HepG2 (cell line): Measurements from ENCODE around the gene MEX3D. TPM values are rescaled to one million over a fixed set of nuclear protein-coding genes. Genes with fewer than 3 reads are reported as not detected.

Experiments
- ATAC-seq: fragments of 200-7000 bp; cut with Tn5 transposase; 3 replicates; pipeline ENCODE4 v1.9.1; 2020; ENCODE audit warnings: mild to moderate bottlenecking, moderate library complexity
- BruUV-seq: library from RNA; stranded (reverse); fragments of 400-500 nt; replicated peaks from 2 replicates; lab custom pipeline; 2021; lab: Mats Ljungman, UMichigan
- CTCF ChIA-PET: fragments of 300-600 bp; formaldehyde crosslinking; extraction: SDS; loops from one replicate; lab custom pipeline; 2021; ENCODE audit warnings: low total read pairs, inconsistent platforms, low intra/inter-chr PET ratio; lab: Yijun Ruan, JAX
- POLR2A ChIA-PET: fragments of 350-600 bp; sonication (Branson Sonifier 250); formaldehyde crosslinking; loops from one replicate; lab custom pipeline; 2020; ENCODE audit warnings: antibody characterized with exemption, inconsistent platforms; lab: Yijun Ruan, JAX
- DNase-seq: peaks from one replicate; pipeline ENCODE4 v3.0.0-alpha.2; 2015; ENCODE audit warnings: low spot score
- FAIRE-seq: peaks from 3 replicates; lab custom pipeline; 2011; peaks lifted over from hg19 to GRCh38; lab: Jason Lieb, UNC
- H2AFZ ChIP-seq: one replicate; pipeline ENCODE4 v1.6.1; 2011; ENCODE audit warnings: low read length, inconsistent platforms
- H3K27ac ChIP-seq: fragments of 300-600 bp; 3 replicates; pipeline ENCODE4 v1.8.0; 2011; ENCODE audit warnings: mixed run types, mild to moderate bottlenecking, mixed read lengths, low read length, inconsistent platforms; ENCODE audit not compliant: insufficient read depth; ENCODE audit errors: extremely low read length
- H3K27me3 ChIP-seq, 2 experiments: fragments of 200-600 bp in 1 of 2; 2 replicates in 1 of 2; 3 replicates in 1 of 2; pipeline versions ENCODE4 v1.6.0 to v1.8.0; 2011; ENCODE audit warnings: low read length in 2 of 2, mild to moderate bottlenecking in 2 of 2, moderate library complexity in 2 of 2, inconsistent platforms in 1 of 2; ENCODE audit not compliant: insufficient read depth in 2 of 2, control insufficient read depth in 1 of 2
- H3K36me3 ChIP-seq, 2 experiments: fragments of 200-600 bp in 1 of 2; replicated peaks in 1 of 2; 2 replicates in 1 of 2; 3 replicates in 1 of 2; pipeline versions ENCODE4 v1.5.1 to v1.8.0; 2011; ENCODE audit warnings: low read length in 2 of 2, inconsistent platforms in 1 of 2; ENCODE audit not compliant: insufficient read depth in 2 of 2, control insufficient read depth in 1 of 2
- H3K4me1 ChIP-seq: 2 replicates; pipeline ENCODE4 v1.5.1; 2012; ENCODE audit warnings: low read length, inconsistent platforms; ENCODE audit not compliant: insufficient read depth
- H3K4me2 ChIP-seq: 2 replicates; pipeline ENCODE4 v1.6.0; 2011; ENCODE audit warnings: low read depth, low read length, inconsistent platforms
- H3K4me3 ChIP-seq, 3 experiments: fragments of 200-600 bp in 1 of 3; sonication (generic), shearing (Covaris generic) in 1 of 3; replicated peaks in 1 of 3; 2 replicates each; pipeline ENCODE4 v1.5.1; 2011 to 2016; ENCODE audit warnings: low read length in 3 of 3, inconsistent platforms in 2 of 3, low read depth in 2 of 3, mild to moderate bottlenecking in 2 of 3, control low read depth in 1 of 3, mixed read lengths in 1 of 3; ENCODE audit not compliant: insufficient read depth in 1 of 3
- H3K79me2 ChIP-seq: one replicate; pipeline ENCODE4 v1.6.1; 2011; ENCODE audit warnings: low read length, inconsistent platforms; ENCODE audit not compliant: insufficient read depth
- H3K9ac ChIP-seq: 2 replicates; pipeline ENCODE4 v1.6.0; 2011; ENCODE audit warnings: mild to moderate bottlenecking, low read depth, low read length, inconsistent platforms; ENCODE audit not compliant: insufficient read depth
- H3K9me3 ChIP-seq: 2 replicates; pipeline ENCODE4 v1.5.1; 2012; ENCODE audit warnings: mild to moderate bottlenecking, low read length
- H4K20me1 ChIP-seq: 2 replicates; pipeline ENCODE4 v1.6.0; 2011; ENCODE audit warnings: inconsistent platforms, mild to moderate bottlenecking, low read length, moderate library complexity; ENCODE audit not compliant: insufficient read depth
- ARNTL ChIP-seq: sonication (generic); formaldehyde crosslinking; IDR thresholded peaks from 2 replicates; pipeline ENCODE4 v1.4.0; 2020; ENCODE audit warnings: mild to moderate bottlenecking, missing genetic modification reagents
- CBX1 ChIP-seq: IDR thresholded peaks from one replicate; pipeline ENCODE4 v1.6.1; 2016; ENCODE audit warnings: antibody characterized with exemption, low read depth
- HDAC1 ChIP-seq: sonication (generic); formaldehyde crosslinking; IDR thresholded peaks from 2 replicates; pipeline ENCODE4 v1.5.1; 2020; ENCODE audit warnings: mild to moderate bottlenecking, missing genetic modification reagents
- NAIF1 ChIP-seq: sonication (generic); formaldehyde crosslinking; IDR thresholded peaks from 2 replicates; pipeline ENCODE4 v1.5.0; 2020; ENCODE audit warnings: mild to moderate bottlenecking, missing genetic modification reagents, borderline replicate concordance
- NFKB2 ChIP-seq: sonication (generic); formaldehyde crosslinking; IDR thresholded peaks from 2 replicates; pipeline ENCODE4 v1.4.0; 2020; ENCODE audit warnings: missing genetic modification reagents, borderline replicate concordance
- NKX3-1 ChIP-seq: sonication (generic); formaldehyde crosslinking; IDR thresholded peaks from 2 replicates; pipeline ENCODE4 v1.5.0; 2020; ENCODE audit warnings: missing genetic modification reagents
- SATB2 ChIP-seq: sonication (generic); formaldehyde crosslinking; IDR thresholded peaks from 2 replicates; pipeline ENCODE4 v1.5.0; 2020; ENCODE audit warnings: missing genetic modification reagents
- SMARCC2 ChIP-seq: fragments of 450-650 bp; IDR thresholded peaks from 2 replicates; pipeline ENCODE4 v1.6.1; 2017; ENCODE audit warnings: antibody characterized with exemption, mild to moderate bottlenecking
- ZBTB38 ChIP-seq: sonication (generic); formaldehyde crosslinking; IDR thresholded peaks from 2 replicates; pipeline ENCODE4 v1.5.1; 2020; ENCODE audit warnings: mild to moderate bottlenecking, missing genetic modification reagents
- ZNF225 ChIP-seq: sonication (generic); formaldehyde crosslinking; IDR thresholded peaks from 2 replicates; pipeline ENCODE4 v1.4.0; 2020; ENCODE audit warnings: mild to moderate bottlenecking, missing genetic modification reagents
- ZNF280B ChIP-seq: sonication (generic); formaldehyde crosslinking; IDR thresholded peaks from 2 replicates; pipeline ENCODE4 v1.5.0; 2020; ENCODE audit warnings: missing genetic modification reagents, mild to moderate bottlenecking, borderline replicate concordance
- ZNF33A ChIP-seq: sonication (generic); formaldehyde crosslinking; IDR thresholded peaks from 2 replicates; pipeline ENCODE4 v1.5.1; 2020; ENCODE audit warnings: missing genetic modification reagents, mild to moderate bottlenecking, moderate library complexity, borderline replicate concordance
- ZNF605 ChIP-seq: sonication (generic); formaldehyde crosslinking; IDR thresholded peaks from 2 replicates; pipeline ENCODE4 v1.8.0; 2022; ENCODE audit warnings: mild to moderate bottlenecking, missing genetic modification reagents
- ZNF713 ChIP-seq: sonication (generic); formaldehyde crosslinking; IDR thresholded peaks from 2 replicates; pipeline ENCODE4 v1.4.0; 2020; ENCODE audit warnings: mild to moderate bottlenecking, missing genetic modification reagents
- ZNF784 ChIP-seq: sonication (generic); formaldehyde crosslinking; IDR thresholded peaks from 2 replicates; pipeline ENCODE4 v1.5.1; 2020; ENCODE audit warnings: missing genetic modification reagents, mild to moderate bottlenecking, borderline replicate concordance
- whole genome bisulfite sequencing: methylation state at CpG from one replicate; pipeline ENCODE4 v1.1.6; 2017; ENCODE audit warnings: low lambda C conversion rate; 5-methylcytosine and 5-hydroxymethylcytosine counted together
- in situ Hi-C: cut with HindIII; loops from 2 replicates; pipeline ENCODE4 v1.10.0; 2017; ENCODE audit warnings: low pct_unique_long_range_greater_than_20kb; ENCODE audit not compliant: extremely low pct_ligation_motif_present
- intact Hi-C: fragments of 100-400 bp; cut with micrococcal nuclease; formaldehyde crosslinking; loops from one replicate; pipeline ENCODE4 v1.10.0; 2022; ENCODE audit not compliant: unreplicated experiment
- polyA plus RNA-seq, 8 experiments: library from polyadenylated mRNA; depleted of rRNA in 3 of 8; stranded (reverse) in 7 of 8; unstranded in 1 of 8; fragments of >200 nt; fragmentation: Illumina TruSeq in 4 of 8; extraction: Trizol in 4 of 8; gene quantifications; 2 replicates each; pipeline versions ENCODE4 v1.2.1 to v1.2.3, GENCODE V29; 2011 to 2016; ENCODE audit warnings: low read depth in 4 of 8, missing spikeins in 1 of 8, mixed read lengths in 1 of 8; ENCODE audit not compliant: insufficient read depth in 1 of 8
- total RNA-seq, 5 experiments: library from RNA; depleted of rRNA; stranded (reverse); fragments of >200 nt; fragmentation: Illumina TruSeq; extraction: Trizol; gene quantifications; 2 replicates each; pipeline ENCODE4 v1.2.3, GENCODE V29; 2016; ENCODE audit warnings: low read depth in 1 of 5
- TF ChIP-seq, protein P1 (sequence below): IDR thresholded peaks from 2 replicates; pipeline ENCODE4 v1.6.1; 2016; ENCODE audit warnings: missing biosample characterization, missing genetic modification reagents, low read depth
- TF ChIP-seq, protein P2 (sequence below): sonication (generic); formaldehyde crosslinking; IDR thresholded peaks from 2 replicates; pipeline ENCODE4 v1.4.0; 2020; ENCODE audit warnings: missing genetic modification reagents, mild to moderate bottlenecking, borderline replicate concordance

The MEX3D gene
- total and polyA plus RNA-seq, 2 of the 13 experiments (the other 11 are each of a cell fraction or from before 2014, with no cell fraction given), result 3.6 to 17.1 TPM

DNA sequence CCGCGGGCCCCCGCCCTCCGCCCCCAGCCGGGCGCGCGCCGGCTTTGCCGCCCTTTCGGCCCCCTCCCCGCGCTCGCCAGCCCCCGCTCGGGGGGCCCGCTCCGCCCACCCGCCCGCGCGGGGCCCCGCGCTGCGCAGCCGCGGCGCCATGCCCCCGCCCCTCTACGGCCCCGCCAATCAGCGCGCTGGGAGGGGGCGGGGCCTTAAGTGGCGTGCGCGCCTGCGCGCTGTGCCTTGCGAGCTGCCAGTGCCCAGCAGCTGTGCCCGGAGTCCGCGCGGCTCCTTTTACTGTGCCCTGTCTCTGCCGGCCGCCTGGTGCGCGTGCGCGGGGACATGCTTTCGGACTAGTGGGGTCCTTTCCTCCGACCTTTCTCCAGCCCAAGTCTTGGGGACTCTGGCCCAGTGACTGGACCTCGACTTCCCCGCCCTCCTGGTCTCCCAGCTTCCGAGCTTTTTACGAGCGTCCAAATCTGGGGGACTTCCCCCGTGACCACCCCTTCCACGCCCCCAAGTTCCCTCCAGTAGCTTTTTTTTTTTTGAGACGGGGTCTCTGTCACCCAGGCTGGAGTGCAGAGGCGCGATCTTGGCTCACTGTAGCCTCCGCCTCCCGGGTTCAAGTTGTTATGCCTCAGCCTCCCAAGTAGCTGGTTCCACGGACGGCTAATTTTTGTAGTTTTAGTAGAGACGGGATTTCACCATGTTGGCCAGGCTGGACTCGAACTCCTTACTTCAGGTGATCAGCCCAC lies 24.8 kb upstream of the MEX3D start, which contains the start of gene MBD3:
Gene MBD3, minus strand, starts transcription at position 111 of the 746 bp plus-strand sequence. CDS start 234 bp downstream, outside the sequence.
- peak within 1 kb of the TSS; percentile 72 to 90 (median 83) for H3K4me3 ChIP-seq
- in situ Hi-C loops, result no loop called here
- peak within 1 kb of the TSS; percentile 95 for H3K4me2 ChIP-seq
- H3K9me3 ChIP-seq, result no peaks in the 10 kb centered on the region
- ChIA-PET CTCF (no interaction called here), POLR2A (interaction anchor here (0.6 to 2.6 kb wide), 5 partner anchors 10 to 298 kb away, joined by 3 to 22 read pairs (median 5); partner anchors contain the start of gene UQCR11)
- peaks cover 41% of the 10 kb centered on the region for H3K4me1 ChIP-seq
- intact Hi-C loops, result loop anchor here (10.0 kb wide), 1 partner anchor 48 kb away; no protein-coding TSS in a partner anchor
- H3K27ac ChIP-seq, result peak within 1 kb of the TSS; percentile 99
- 54% methylated on average over 16 of the region's 68 CpGs for WGBS
- no peaks in the 10 kb centered on the region; a peak in 1 of 5 replicates for H3K27me3 ChIP-seq
- H3K36me3 ChIP-seq, result peaks cover 6 to 16% of the 10 kb centered on the region in 2 experiments
- peak; percentile 81 for DNase-seq
- H4K20me1 ChIP-seq, result no peaks in the 10 kb centered on the region
- peaks cover 29% of the 10 kb centered on the region for H3K79me2 ChIP-seq
- no TSS peak for BruUV-seq
- ATAC-seq, result peak; percentile 69
- no peak for FAIRE-seq
- H3K9ac ChIP-seq, result peak within 1 kb of the TSS; percentile 100
- H2AFZ ChIP-seq, result no peak within 1 kb of the TSS
- TF ChIP-seq ZNF33A (CRISPR knock-in tag) (no peak), CBX1 (no peak), ZBTB38 (CRISPR knock-in tag) (no peak; the same call in 1 of the 2 replicates), ZNF605 (CRISPR knock-in tag) (no peak), NKX3-1 (CRISPR knock-in tag) (no peak), HDAC1 (no peak), ZNF280B (CRISPR knock-in tag) (no peak; the same call in 1 of the 2 replicates), NAIF1 (no peak), ZNF784 (CRISPR knock-in tag) (peak; percentile 82), ZNF225 (no peak), NFKB2 (CRISPR knock-in tag) (peak; percentile 29; the same call in 1 of the 2 replicates), ZNF713 (no peak), ARNTL (no peak), SMARCC2 (no peak), SATB2 (CRISPR knock-in tag) (no peak)
- TF ChIP-seq, protein P1, sequence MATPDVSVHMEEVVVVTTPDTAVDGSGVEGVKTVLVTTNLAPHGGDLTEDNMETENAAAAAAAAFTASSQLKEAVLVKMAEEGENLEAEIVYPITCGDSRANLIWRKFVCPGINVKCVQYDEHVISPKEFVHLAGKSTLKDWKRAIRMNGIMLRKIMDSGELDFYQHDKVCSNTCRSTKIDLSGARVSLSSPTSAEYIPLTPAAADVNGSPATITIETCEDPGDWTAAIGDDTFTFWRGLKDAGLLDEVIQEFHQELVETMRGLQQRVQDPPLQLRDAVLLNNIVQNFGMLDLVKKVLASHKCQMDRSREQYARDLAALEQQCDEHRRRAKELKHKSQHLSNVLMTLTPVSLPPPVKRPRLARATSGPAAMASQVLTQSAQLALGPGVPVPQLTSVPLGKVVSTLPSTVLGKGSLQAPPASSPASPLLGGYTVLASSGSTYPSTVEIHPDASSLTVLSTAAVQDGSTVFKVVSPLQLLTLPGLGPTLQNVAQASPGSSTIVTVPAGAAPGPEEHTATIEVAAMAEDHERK (CRISPR knock-in tag), result no peak
- TF ChIP-seq, protein P2, sequence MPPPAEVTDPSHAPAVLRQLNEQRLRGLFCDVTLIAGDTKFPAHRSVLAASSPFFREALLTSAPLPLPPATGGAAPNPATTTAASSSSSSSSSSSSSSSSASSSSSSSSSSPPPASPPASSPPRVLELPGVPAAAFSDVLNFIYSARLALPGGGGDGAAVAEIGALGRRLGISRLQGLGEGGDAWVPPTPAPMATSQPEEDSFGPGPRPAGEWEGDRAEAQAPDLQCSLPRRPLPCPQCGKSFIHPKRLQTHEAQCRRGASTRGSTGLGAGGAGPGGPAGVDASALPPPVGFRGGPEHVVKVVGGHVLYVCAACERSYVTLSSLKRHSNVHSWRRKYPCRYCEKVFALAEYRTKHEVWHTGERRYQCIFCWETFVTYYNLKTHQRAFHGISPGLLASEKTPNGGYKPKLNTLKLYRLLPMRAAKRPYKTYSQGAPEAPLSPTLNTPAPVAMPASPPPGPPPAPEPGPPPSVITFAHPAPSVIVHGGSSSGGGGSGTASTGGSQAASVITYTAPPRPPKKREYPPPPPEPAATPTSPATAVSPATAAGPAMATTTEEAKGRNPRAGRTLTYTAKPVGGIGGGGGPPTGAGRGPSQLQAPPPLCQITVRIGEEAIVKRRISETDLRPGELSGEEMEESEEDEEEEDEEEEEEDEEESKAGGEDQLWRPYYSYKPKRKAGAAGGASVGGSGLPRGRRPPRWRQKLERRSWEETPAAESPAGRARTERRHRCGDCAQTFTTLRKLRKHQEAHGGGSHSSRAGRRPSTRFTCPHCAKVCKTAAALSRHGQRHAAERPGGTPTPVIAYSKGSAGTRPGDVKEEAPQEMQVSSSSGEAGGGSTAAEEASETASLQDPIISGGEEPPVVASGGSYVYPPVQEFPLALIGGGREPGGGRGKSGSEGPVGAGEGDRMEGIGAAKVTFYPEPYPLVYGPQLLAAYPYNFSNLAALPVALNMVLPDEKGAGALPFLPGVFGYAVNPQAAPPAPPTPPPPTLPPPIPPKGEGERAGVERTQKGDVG (CRISPR knock-in tag), result no peak
